Activated naive CD8-positive, alpha-beta T cell (primary cell): Measurements from ENCODE around the gene NAA40.
A peak's percentile ranks its signal among the peaks of the same experiment; 100 is the strongest.

Experiments used
- H3K27ac Mint-ChIP-seq: one replicate; pipeline ENCODE4 v1.8.0; 2021; ENCODE audit warnings: mixed read lengths
- H3K27me3 Mint-ChIP-seq: one replicate; pipeline ENCODE4 v1.8.0; 2021; ENCODE audit warnings: mixed read lengths
- H3K36me3 Mint-ChIP-seq: one replicate; pipeline ENCODE4 v1.8.0; 2021; ENCODE audit warnings: mixed read lengths
- H3K4me1 Mint-ChIP-seq: one replicate; pipeline ENCODE4 v1.8.0; 2021; ENCODE audit warnings: low read depth, mixed read lengths
- H3K4me3 Mint-ChIP-seq: one replicate; pipeline ENCODE4 v1.8.0; 2021; ENCODE audit warnings: mild to moderate bottlenecking, mixed read lengths
- H3K9me3 Mint-ChIP-seq: one replicate; pipeline ENCODE4 v1.8.0; 2021; ENCODE audit warnings: low read depth, mixed read lengths

Gene NAA40

GRCh38 chr11:63918507-63919191 lies 20.2 kb upstream of the NAA40 start:
- H3K36me3 Mint-ChIP-seq, result no peaks in the 10 kb centered on the region
- H3K27ac Mint-ChIP-seq, result no peak overlapping the region
- no peaks in the 10 kb centered on the region for H3K27me3 Mint-ChIP-seq
- H3K9me3 Mint-ChIP-seq, result no peaks in the 10 kb centered on the region
- H3K4me1 Mint-ChIP-seq, result peaks cover 13% of the 10 kb centered on the region
- H3K4me3 Mint-ChIP-seq, result peak overlapping the region; percentile 13

GRCh38 chr11:63919267-63920125 lies 19.3 kb upstream of the NAA40 start:
- Mint-ChIP-seq H3K27ac (no peak overlapping the region), H3K36me3 (no peaks in the 10 kb centered on the region), H3K27me3 (no peaks in the 10 kb centered on the region), H3K4me1 (peaks cover 13% of the 10 kb centered on the region), H3K4me3 (no peak overlapping the region), H3K9me3 (no peaks in the 10 kb centered on the region)

GRCh38 chr11:63920126-63920938 lies 18.5 kb upstream of the NAA40 start:
- H3K36me3 Mint-ChIP-seq, result no peaks in the 10 kb centered on the region
- no peaks in the 10 kb centered on the region for H3K27me3 Mint-ChIP-seq
- no peak overlapping the region for H3K27ac Mint-ChIP-seq
- H3K4me1 Mint-ChIP-seq, result peaks cover 10% of the 10 kb centered on the region
- no peak overlapping the region for H3K4me3 Mint-ChIP-seq
- no peaks in the 10 kb centered on the region for H3K9me3 Mint-ChIP-seq

GRCh38 chr11:63920939-63921417 lies 17.8 kb upstream of the NAA40 start:
- Mint-ChIP-seq H3K9me3 (no peaks in the 10 kb centered on the region), H3K4me3 (no peak overlapping the region), H3K36me3 (no peaks in the 10 kb centered on the region), H3K27me3 (no peaks in the 10 kb centered on the region), H3K27ac (no peak overlapping the region), H3K4me1 (peaks cover 10% of the 10 kb centered on the region)

- Mint-ChIP-seq H3K27me3 (no peaks in the 10 kb centered on the region), H3K4me1 (peaks cover 6% of the 10 kb centered on the region), H3K36me3 (no peaks in the 10 kb centered on the region), H3K9me3 (no peaks in the 10 kb centered on the region), H3K27ac (no peak overlapping the region), H3K4me3 (no peak overlapping the region)
Measured at GRCh38 chr11:63922673-63923192, 16.1 kb upstream of the NAA40 start.

GRCh38 chr11:63923319-63923718 lies 15.5 kb upstream of the NAA40 start:
- no peaks in the 10 kb centered on the region for H3K27me3 Mint-ChIP-seq
- no peak overlapping the region for H3K4me3 Mint-ChIP-seq
- H3K4me1 Mint-ChIP-seq, result peaks cover 6% of the 10 kb centered on the region
- H3K36me3 Mint-ChIP-seq, result no peaks in the 10 kb centered on the region
- no peak overlapping the region for H3K27ac Mint-ChIP-seq
- no peaks in the 10 kb centered on the region for H3K9me3 Mint-ChIP-seq

GRCh38 chr11:63929616-63930015 lies 9.2 kb upstream of the NAA40 start:
- Mint-ChIP-seq H3K4me1 (no peaks in the 10 kb centered on the region), H3K9me3 (no peaks in the 10 kb centered on the region), H3K27me3 (no peaks in the 10 kb centered on the region), H3K27ac (no peak overlapping the region), H3K4me3 (no peak overlapping the region), H3K36me3 (no peaks in the 10 kb centered on the region)

- no peaks in the 10 kb centered on the region for H3K36me3 Mint-ChIP-seq
- no peak overlapping the region for H3K4me3 Mint-ChIP-seq
- H3K27me3 Mint-ChIP-seq, result no peaks in the 10 kb centered on the region
- H3K9me3 Mint-ChIP-seq, result no peaks in the 10 kb centered on the region
- H3K4me1 Mint-ChIP-seq, result no peaks in the 10 kb centered on the region
- H3K27ac Mint-ChIP-seq, result no peak overlapping the region
Measured at GRCh38 chr11:63931045-63931444, 7.8 kb upstream of the NAA40 start.

GRCh38 chr11:63931876-63932275 lies 6.9 kb upstream of the NAA40 start:
- Mint-ChIP-seq H3K36me3 (no peaks in the 10 kb centered on the region), H3K4me1 (no peaks in the 10 kb centered on the region)

GRCh38 chr11:63933459-63933858 lies 5.3 kb upstream of the NAA40 start:
- no peak overlapping the region for H3K27ac Mint-ChIP-seq

More at GRCh38 chr11:63931876-63932275, 6.9 kb upstream of the NAA40 start:
- H3K4me3 Mint-ChIP-seq, result no peak overlapping the region
- no peaks in the 10 kb centered on the region for H3K9me3 Mint-ChIP-seq
- H3K27ac Mint-ChIP-seq, result no peak overlapping the region
- no peaks in the 10 kb centered on the region for H3K27me3 Mint-ChIP-seq

GRCh38 chr11:63937713-63938478 lies 906 bp upstream of the NAA40 start:
- H3K4me3 Mint-ChIP-seq, result peak overlapping the region; percentile 97
- H3K4me1 Mint-ChIP-seq, result peaks cover 24% of the 10 kb centered on the region
- no peaks in the 10 kb centered on the region for H3K27me3 Mint-ChIP-seq
- H3K36me3 Mint-ChIP-seq, result no peaks in the 10 kb centered on the region
- H3K27ac Mint-ChIP-seq, result peak overlapping the region; percentile 90
- no peaks in the 10 kb centered on the region for H3K9me3 Mint-ChIP-seq

More at GRCh38 chr11:63933459-63933858, 5.3 kb upstream of the NAA40 start:
- H3K4me3 Mint-ChIP-seq, result no peak overlapping the region
- peaks cover 6% of the 10 kb centered on the region for H3K4me1 Mint-ChIP-seq
- H3K9me3 Mint-ChIP-seq, result no peaks in the 10 kb centered on the region
- H3K27me3 Mint-ChIP-seq, result no peaks in the 10 kb centered on the region
- no peaks in the 10 kb centered on the region for H3K36me3 Mint-ChIP-seq

- H3K4me1 Mint-ChIP-seq, result peaks cover 26% of the 10 kb centered on the region
- peak overlapping the region; percentile 54 for H3K27ac Mint-ChIP-seq
- peak overlapping the region; percentile 90 for H3K4me3 Mint-ChIP-seq
- H3K36me3 Mint-ChIP-seq, result no peaks in the 10 kb centered on the region
- no peaks in the 10 kb centered on the region for H3K27me3 Mint-ChIP-seq
- H3K9me3 Mint-ChIP-seq, result no peaks in the 10 kb centered on the region
Measured at GRCh38 chr11:63939397-63939891, 642 bp downstream of the NAA40 start.

GRCh38 chr11:63940786-63941185 lies 2.0 kb downstream of the NAA40 start:
- Mint-ChIP-seq H3K4me1 (peaks cover 26% of the 10 kb centered on the region), H3K4me3 (peak overlapping the region; percentile 90), H3K9me3 (no peaks in the 10 kb centered on the region), H3K36me3 (no peaks in the 10 kb centered on the region), H3K27ac (no peak overlapping the region), H3K27me3 (no peaks in the 10 kb centered on the region)

GRCh38 chr11:63941901-63942300 lies 3.1 kb downstream of the NAA40 start:
- no peaks in the 10 kb centered on the region for H3K9me3 Mint-ChIP-seq
- no peaks in the 10 kb centered on the region for H3K36me3 Mint-ChIP-seq
- no peak overlapping the region for H3K27ac Mint-ChIP-seq
- peaks cover 26% of the 10 kb centered on the region for H3K4me1 Mint-ChIP-seq
- no peaks in the 10 kb centered on the region for H3K27me3 Mint-ChIP-seq
- H3K4me3 Mint-ChIP-seq, result no peak overlapping the region
